ENCODE measurements around the gene PAX3.

The PAX3 gene

GRCh38 chr2:222320436-222321395 is 21.9 kb upstream of the PAX3 start:
- Histone ChIP-seq H3K4me3 (ENCODE audit: insufficient read depth, low read depth, low read length, poor library complexity, severe bottlenecking) (peak overlapping the region; percentile 25), H3K27me3 (replicated peaks; ENCODE audit: control insufficient read depth, insufficient read depth, low read length, poor library complexity, severe bottlenecking) (peaks cover 5% of the 10 kb centered on the region), H3K4me1 (ENCODE audit: control insufficient read depth, insufficient read depth, low read length, poor library complexity, severe bottlenecking) (peaks cover 8% of the 10 kb centered on the region), H3K27ac (ENCODE audit: insufficient read depth, low read length, poor library complexity, severe bottlenecking) (no peak overlapping the region), H3K36me3 (ENCODE audit: control insufficient read depth, insufficient read depth, low read length) (no peaks in the 10 kb centered on the region), H3K9me3 (ENCODE audit: control insufficient read depth, low read length) (no peaks in the 10 kb centered on the region)
- DNase-seq, result no peak

GRCh38 chr2:222319586-222320435 is 21.0 kb upstream of the PAX3 start:
- Histone ChIP-seq H3K4me1 (ENCODE audit: control insufficient read depth, insufficient read depth, low read length, poor library complexity, severe bottlenecking) (peaks cover 8% of the 10 kb centered on the region), H3K36me3 (ENCODE audit: control insufficient read depth, insufficient read depth, low read length) (no peaks in the 10 kb centered on the region), H3K27me3 (replicated peaks; ENCODE audit: control insufficient read depth, insufficient read depth, low read length, poor library complexity, severe bottlenecking) (peaks cover 6% of the 10 kb centered on the region), H3K9me3 (ENCODE audit: control insufficient read depth, low read length) (no peaks in the 10 kb centered on the region), H3K4me3 (ENCODE audit: insufficient read depth, low read depth, low read length, poor library complexity, severe bottlenecking) (peak overlapping the region; percentile 25), H3K27ac (ENCODE audit: insufficient read depth, low read length, poor library complexity, severe bottlenecking) (no peak overlapping the region)
- no peak for DNase-seq

- no peak for DNase-seq
- H3K36me3 ChIP-seq (ENCODE audit: control insufficient read depth, insufficient read depth, low read length), result no peaks in the 10 kb centered on the region
- H3K27ac ChIP-seq (ENCODE audit: insufficient read depth, low read length, poor library complexity, severe bottlenecking), result no peak overlapping the region
- peaks cover 14% of the 10 kb centered on the region for H3K27me3 ChIP-seq (replicated peaks; ENCODE audit: control insufficient read depth, insufficient read depth, low read length, poor library complexity, severe bottlenecking)
- peaks cover 8% of the 10 kb centered on the region for H3K4me1 ChIP-seq (ENCODE audit: control insufficient read depth, insufficient read depth, low read length, poor library complexity, severe bottlenecking)
- H3K4me3 ChIP-seq (ENCODE audit: insufficient read depth, low read depth, low read length, poor library complexity, severe bottlenecking), result peak overlapping the region; percentile 57
- H3K9me3 ChIP-seq (ENCODE audit: control insufficient read depth, low read length), result no peaks in the 10 kb centered on the region
These were observed 20.2 kb upstream of the PAX3 start for GRCh38 chr2:222318712-222319585.

- Histone ChIP-seq H3K4me1 (ENCODE audit: control insufficient read depth, insufficient read depth, low read length, poor library complexity, severe bottlenecking) (peaks cover 8% of the 10 kb centered on the region), H3K27me3 (replicated peaks; ENCODE audit: control insufficient read depth, insufficient read depth, low read length, poor library complexity, severe bottlenecking) (peaks cover 21% of the 10 kb centered on the region), H3K36me3 (ENCODE audit: control insufficient read depth, insufficient read depth, low read length) (no peaks in the 10 kb centered on the region), H3K4me3 (ENCODE audit: insufficient read depth, low read depth, low read length, poor library complexity, severe bottlenecking) (peak overlapping the region; percentile 57), H3K9me3 (ENCODE audit: control insufficient read depth, low read length) (no peaks in the 10 kb centered on the region), H3K27ac (ENCODE audit: insufficient read depth, low read length, poor library complexity, severe bottlenecking) (no peak overlapping the region)
- DNase-seq, result no peak
These were observed 19.4 kb upstream of the PAX3 start for GRCh38 chr2:222318026-222318711.

- no peak overlapping the region for H3K4me3 ChIP-seq (ENCODE audit: insufficient read depth, low read depth, low read length, poor library complexity, severe bottlenecking)
- no peak for DNase-seq
- peaks cover 44% of the 10 kb centered on the region for H3K27me3 ChIP-seq (replicated peaks; ENCODE audit: control insufficient read depth, insufficient read depth, low read length, poor library complexity, severe bottlenecking)
- H3K36me3 ChIP-seq (ENCODE audit: control insufficient read depth, insufficient read depth, low read length), result no peaks in the 10 kb centered on the region
- peaks cover 8% of the 10 kb centered on the region for H3K4me1 ChIP-seq (ENCODE audit: control insufficient read depth, insufficient read depth, low read length, poor library complexity, severe bottlenecking)
- no peaks in the 10 kb centered on the region for H3K9me3 ChIP-seq (ENCODE audit: control insufficient read depth, low read length)
- no peak overlapping the region for H3K27ac ChIP-seq (ENCODE audit: insufficient read depth, low read length, poor library complexity, severe bottlenecking)
These were observed 16.8 kb upstream of the PAX3 start for GRCh38 chr2:222315443-222316121.

GRCh38 chr2:222313816-222314215 is 15.0 kb upstream of the PAX3 start:
- Histone ChIP-seq H3K9me3 (ENCODE audit: control insufficient read depth, low read length) (no peaks in the 10 kb centered on the region), H3K4me1 (ENCODE audit: control insufficient read depth, insufficient read depth, low read length, poor library complexity, severe bottlenecking) (peaks cover 8% of the 10 kb centered on the region), H3K4me3 (ENCODE audit: insufficient read depth, low read depth, low read length, poor library complexity, severe bottlenecking) (no peak overlapping the region)

GRCh38 chr2:222311978-222312738 is 13.4 kb upstream of the PAX3 start:
- Histone ChIP-seq H3K27me3 (replicated peaks; ENCODE audit: control insufficient read depth, insufficient read depth, low read length, poor library complexity, severe bottlenecking) (peaks cover 58% of the 10 kb centered on the region), H3K9me3 (ENCODE audit: control insufficient read depth, low read length) (no peaks in the 10 kb centered on the region), H3K36me3 (ENCODE audit: control insufficient read depth, insufficient read depth, low read length) (no peaks in the 10 kb centered on the region), H3K27ac (ENCODE audit: insufficient read depth, low read length, poor library complexity, severe bottlenecking) (no peak overlapping the region), H3K4me3 (ENCODE audit: insufficient read depth, low read depth, low read length, poor library complexity, severe bottlenecking) (no peak overlapping the region), H3K4me1 (ENCODE audit: control insufficient read depth, insufficient read depth, low read length, poor library complexity, severe bottlenecking) (no peaks in the 10 kb centered on the region)
- no peak for DNase-seq

More at GRCh38 chr2:222313816-222314215, 15.0 kb upstream of the PAX3 start:
- Histone ChIP-seq H3K36me3 (ENCODE audit: control insufficient read depth, insufficient read depth, low read length) (no peaks in the 10 kb centered on the region), H3K27ac (ENCODE audit: insufficient read depth, low read length, poor library complexity, severe bottlenecking) (no peak overlapping the region), H3K27me3 (replicated peaks; ENCODE audit: control insufficient read depth, insufficient read depth, low read length, poor library complexity, severe bottlenecking) (peaks cover 52% of the 10 kb centered on the region)
- no peak for DNase-seq

GRCh38 chr2:222311319-222311977 is 12.7 kb upstream of the PAX3 start:
- H3K9me3 ChIP-seq (ENCODE audit: control insufficient read depth, low read length), result no peaks in the 10 kb centered on the region
- H3K4me3 ChIP-seq (ENCODE audit: insufficient read depth, low read depth, low read length, poor library complexity, severe bottlenecking), result no peak overlapping the region
- H3K27me3 ChIP-seq (replicated peaks; ENCODE audit: control insufficient read depth, insufficient read depth, low read length, poor library complexity, severe bottlenecking), result peaks cover 64% of the 10 kb centered on the region
- no peak for DNase-seq
- no peaks in the 10 kb centered on the region for H3K36me3 ChIP-seq (ENCODE audit: control insufficient read depth, insufficient read depth, low read length)
- H3K27ac ChIP-seq (ENCODE audit: insufficient read depth, low read length, poor library complexity, severe bottlenecking), result no peak overlapping the region
- peaks cover under 1% of the 10 kb centered on the region for H3K4me1 ChIP-seq (ENCODE audit: control insufficient read depth, insufficient read depth, low read length, poor library complexity, severe bottlenecking)
